H9 (cell line): ENCODE results near the gene SCN1B. TPM values are rescaled to one million over a fixed set of nuclear protein-coding genes. Genes with fewer than 3 reads are reported as not detected.

Experiments
- DNase-seq: peaks from one replicate; pipeline ENCODE4 v3.0.0-alpha.2; 2017
- H2AFZ ChIP-seq: one replicate; pipeline ENCODE4 v1.6.1; 2013; ENCODE audit warnings: mild to moderate bottlenecking, low read length, control low read depth, moderate library complexity
- H2AK5ac ChIP-seq: 2 replicates; pipeline ENCODE4 v1.6.1; 2013; ENCODE audit warnings: low read length, control low read depth, mixed read lengths; ENCODE audit not compliant: insufficient read length
- H2BK120ac ChIP-seq: one replicate; pipeline ENCODE4 v1.6.1; 2013; ENCODE audit warnings: low read depth, mild to moderate bottlenecking, low read length, control low read depth, inconsistent platforms; ENCODE audit not compliant: poor library complexity, severe bottlenecking
- H2BK12ac ChIP-seq: 2 replicates; pipeline ENCODE4 v1.6.1; 2013; ENCODE audit warnings: low read length, control low read depth, mixed read lengths, low read depth; ENCODE audit not compliant: insufficient read length
- H2BK15ac ChIP-seq: 2 replicates; pipeline ENCODE4 v1.6.1; 2013; ENCODE audit warnings: low read depth, low read length, control low read depth
- H2BK20ac ChIP-seq: one replicate; pipeline ENCODE4 v1.6.1; 2013; ENCODE audit warnings: low read depth, mild to moderate bottlenecking, low read length, control low read depth, inconsistent platforms; ENCODE audit not compliant: poor library complexity, severe bottlenecking
- H2BK5ac ChIP-seq: 2 replicates; pipeline ENCODE4 v1.6.1; 2013; ENCODE audit warnings: low read length, control low read depth, mixed read lengths; ENCODE audit not compliant: insufficient read length
- H3K14ac ChIP-seq: 2 replicates; pipeline ENCODE4 v1.6.1; 2013; ENCODE audit warnings: low read length, control low read depth; ENCODE audit not compliant: insufficient read depth
- H3K18ac ChIP-seq: 2 replicates; pipeline ENCODE4 v1.6.1; 2013; ENCODE audit warnings: low read depth, mild to moderate bottlenecking, mixed read lengths, low read length, control low read depth; ENCODE audit not compliant: insufficient read length
- H3K23ac ChIP-seq: 2 replicates; pipeline ENCODE4 v1.6.1; 2013; ENCODE audit warnings: low read length, control low read depth, mixed read lengths, low read depth; ENCODE audit not compliant: insufficient read length
- H3K23me2 ChIP-seq: 2 replicates; pipeline ENCODE4 v1.6.1; 2013; ENCODE audit warnings: low read depth, mild to moderate bottlenecking, mixed read lengths, low read length, control low read depth; ENCODE audit not compliant: insufficient read length, poor library complexity, severe bottlenecking
- H3K27ac ChIP-seq: 2 replicates; pipeline ENCODE4 v1.5.1; 2013; ENCODE audit warnings: low read length, control low read depth, mixed read lengths, low read depth; ENCODE audit not compliant: insufficient read length
- H3K27me3 ChIP-seq: 2 replicates; pipeline ENCODE4 v1.6.1; 2013; ENCODE audit warnings: low read length, control low read depth, inconsistent platforms; ENCODE audit not compliant: insufficient read depth
- H3K4ac ChIP-seq: 2 replicates; pipeline ENCODE4 v1.6.1; 2013; ENCODE audit warnings: low read depth, mild to moderate bottlenecking, control low read depth, inconsistent platforms, low read length, moderate library complexity
- H3K4me1 ChIP-seq: 2 replicates; pipeline ENCODE4 v1.6.1; 2013; ENCODE audit warnings: low read length, control low read depth, inconsistent platforms; ENCODE audit not compliant: insufficient read depth
- H3K4me2 ChIP-seq: 2 replicates; pipeline ENCODE4 v1.6.1; 2013; ENCODE audit warnings: low read length, control low read depth, mixed read lengths; ENCODE audit not compliant: insufficient read length, insufficient read depth
- H3K56ac ChIP-seq: 2 replicates; pipeline ENCODE4 v1.6.1; 2013; ENCODE audit warnings: low read depth, mild to moderate bottlenecking, mixed read lengths, low read length, control low read depth; ENCODE audit not compliant: insufficient read length
- H3K79me1 ChIP-seq: 2 replicates; pipeline ENCODE4 v1.6.1; 2013; ENCODE audit warnings: low read depth, mild to moderate bottlenecking, moderate library complexity, low read length, control low read depth, inconsistent platforms; ENCODE audit not compliant: insufficient read depth, poor library complexity, severe bottlenecking
- H3K79me2 ChIP-seq: 2 replicates; pipeline ENCODE4 v1.6.1; 2013; ENCODE audit warnings: low read length, control low read depth, inconsistent platforms; ENCODE audit not compliant: insufficient read depth
- H3K9ac ChIP-seq: 2 replicates; pipeline ENCODE4 v1.6.1; 2013; ENCODE audit warnings: low read length, control low read depth, mixed read lengths; ENCODE audit not compliant: insufficient read length; ENCODE audit errors: extremely low read depth
- H3K9me3 ChIP-seq: one replicate; pipeline ENCODE4 v1.6.1; 2013; ENCODE audit warnings: low read depth, low read length, inconsistent platforms; ENCODE audit not compliant: control insufficient read depth
- H3T11ph ChIP-seq: one replicate; pipeline ENCODE4 v1.6.1; 2013; ENCODE audit warnings: mild to moderate bottlenecking, low read length, control low read depth, inconsistent platforms
- H4K20me1 ChIP-seq: one replicate; pipeline ENCODE4 v1.6.1; 2013; ENCODE audit not compliant: control insufficient read depth, insufficient read length, insufficient read depth
- H4K5ac ChIP-seq: 2 replicates; pipeline ENCODE4 v1.6.1; 2013; ENCODE audit warnings: low read depth, mild to moderate bottlenecking, mixed read lengths, low read length, control low read depth; ENCODE audit not compliant: insufficient read length
- H4K8ac ChIP-seq: replicated peaks from 2 replicates; pipeline ENCODE4 v1.6.1; 2013; ENCODE audit warnings: low read length, control low read depth, mixed read lengths, low read depth; ENCODE audit not compliant: insufficient read length
- H4K91ac ChIP-seq: 2 replicates; pipeline ENCODE4 v1.6.1; 2013; ENCODE audit warnings: low read depth, mild to moderate bottlenecking, moderate library complexity, mixed read lengths, low read length, control low read depth; ENCODE audit not compliant: insufficient read length
- H3K27ac Mint-ChIP-seq, 3 experiments: 2 replicates in 2 of 3; 3 replicates in 1 of 3; pipeline ENCODE4 v1.8.0; 2020 to 2021; ENCODE audit warnings: mixed read lengths in 3 of 3, mild to moderate bottlenecking in 1 of 3, moderate library complexity in 1 of 3
- H3K27me3 Mint-ChIP-seq: 2 replicates; pipeline ENCODE4 v1.8.0; 2021; ENCODE audit warnings: low read depth, mild to moderate bottlenecking, moderate library complexity, mixed read lengths
- H3K36me3 Mint-ChIP-seq, 3 experiments: 2 replicates in 2 of 3; 3 replicates in 1 of 3; pipeline ENCODE4 v1.8.0; 2020 to 2021; ENCODE audit warnings: low read depth in 3 of 3, mixed read lengths in 3 of 3; ENCODE audit not compliant: insufficient read depth in 1 of 3
- H3K4me1 Mint-ChIP-seq, 2 experiments: 2 replicates each; pipeline ENCODE4 v1.8.0; 2020; ENCODE audit warnings: mixed read lengths in 2 of 2
- H3K4me3 Mint-ChIP-seq, 2 experiments: 2 replicates in 1 of 2; 3 replicates in 1 of 2; pipeline ENCODE4 v1.8.0; 2020 to 2021; ENCODE audit warnings: mild to moderate bottlenecking in 2 of 2, mixed read lengths in 2 of 2, moderate library complexity in 1 of 2
- H3K9me3 Mint-ChIP-seq, 2 experiments: 2 replicates in 1 of 2; 3 replicates in 1 of 2; pipeline ENCODE4 v1.8.0; 2020; ENCODE audit warnings: mild to moderate bottlenecking in 2 of 2, mixed read lengths in 2 of 2, moderate library complexity in 1 of 2
- WGBS: extraction: QIAGEN DNeasy Blood & Tissue Kit; methylation state at CpG from one replicate; pipeline ENCODE4 v1.1.7; 2013; ENCODE audit warnings: missing lambda C conversion rate, low lambda C conversion rate, mixed read lengths; ENCODE audit not compliant: insufficient read length; ENCODE audit errors: extremely low coverage; 5-methylcytosine and 5-hydroxymethylcytosine counted together
- total RNA-seq: library from RNA; stranded (reverse); gene quantifications from 2 replicates; pipeline ENCODE4 v1.2.1, GENCODE V29; 2021
- TF ChIP-seq, protein P1 (sequence below): fragments of 200-600 bp; sonication (generic); conservative IDR thresholded peaks from 3 replicates; pipeline ENCODE4 v1.8.0; 2021; ENCODE audit warnings: antibody characterized with exemption, mild to moderate bottlenecking

SCN1B gene
- total RNA-seq, 1 experiment from 2014 or later = 3.8 TPM

DNA sequence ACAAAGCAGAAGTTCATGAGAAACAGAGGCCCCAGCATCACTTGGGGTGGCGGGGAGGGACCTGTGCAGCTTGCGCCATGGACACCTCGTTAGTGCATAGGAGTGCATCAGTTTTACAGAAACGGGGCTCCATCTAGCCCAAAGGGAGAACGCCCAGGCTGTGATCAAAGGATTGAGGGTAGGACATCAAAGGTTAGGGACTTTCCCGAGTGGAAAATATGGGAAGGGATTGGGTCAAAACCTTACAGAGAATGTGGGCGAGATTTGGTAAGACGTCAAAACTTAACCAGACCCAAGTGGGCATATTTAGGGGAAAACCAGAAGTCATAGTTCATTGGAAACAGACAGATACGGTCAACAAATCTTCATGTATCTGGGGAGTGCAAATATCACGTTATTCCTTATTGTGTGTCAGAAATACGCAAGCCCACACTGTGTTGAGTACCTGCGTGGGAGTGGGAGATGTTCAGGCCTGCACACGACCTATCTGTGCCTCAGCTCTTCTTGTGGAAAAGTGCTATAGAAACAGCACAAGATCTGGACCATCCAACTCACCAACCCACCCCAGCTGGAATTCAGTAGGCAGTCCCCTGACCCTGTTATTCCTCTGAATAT, 39.6 kb upstream of the SCN1B start:
- H3K14ac ChIP-seq = no peak overlapping the region
- H3K18ac ChIP-seq = no peak overlapping the region
- Mint-ChIP-seq H3K27me3 (no peaks in the 10 kb centered on the region; the same call in 1 of the 2 replicates), H3K9me3 (peaks cover 0 to 5% of the 10 kb centered on the region in 2 experiments; a peak in 2 of 5 replicates), H3K27ac (no peak overlapping the region), H3K4me3 (no peak overlapping the region), H3K4me1 (peaks cover 8 to 9% of the 10 kb centered on the region in 2 experiments), H3K36me3 (peaks cover 0 to 5% (median 0%) of the 10 kb centered on the region in 3 experiments; a peak in 3 of 7 replicates)
- H2AFZ ChIP-seq = no peak overlapping the region
- no peaks in the 10 kb centered on the region for H3K23me2 ChIP-seq
- no peaks in the 10 kb centered on the region for H3K79me1 ChIP-seq
- H3K23ac ChIP-seq = no peak overlapping the region
- no peak overlapping the region for H2BK5ac ChIP-seq
- H3K9ac ChIP-seq = no peak overlapping the region
- H3T11ph ChIP-seq = no peak overlapping the region
- H2BK120ac ChIP-seq = no peak overlapping the region
- no peak overlapping the region for H4K8ac ChIP-seq
- no peak overlapping the region for H3K4ac ChIP-seq
- H4K20me1 ChIP-seq = no peaks in the 10 kb centered on the region
- H2AK5ac ChIP-seq = no peak overlapping the region
- H3K56ac ChIP-seq = no peak overlapping the region
- no peak for DNase-seq
- no CpG with 5 or more reads among the region's 13 CpGs for WGBS
- no peaks in the 10 kb centered on the region for H3K9me3 ChIP-seq
- H3K27ac ChIP-seq = no peak overlapping the region
- H4K91ac ChIP-seq = peak overlapping the region; percentile 63
- H2BK20ac ChIP-seq = no peak overlapping the region
- no peak overlapping the region for H3K4me2 ChIP-seq
- H3K79me2 ChIP-seq = no peaks in the 10 kb centered on the region
- no peaks in the 10 kb centered on the region for H3K27me3 ChIP-seq
- TF ChIP-seq, protein P1, sequence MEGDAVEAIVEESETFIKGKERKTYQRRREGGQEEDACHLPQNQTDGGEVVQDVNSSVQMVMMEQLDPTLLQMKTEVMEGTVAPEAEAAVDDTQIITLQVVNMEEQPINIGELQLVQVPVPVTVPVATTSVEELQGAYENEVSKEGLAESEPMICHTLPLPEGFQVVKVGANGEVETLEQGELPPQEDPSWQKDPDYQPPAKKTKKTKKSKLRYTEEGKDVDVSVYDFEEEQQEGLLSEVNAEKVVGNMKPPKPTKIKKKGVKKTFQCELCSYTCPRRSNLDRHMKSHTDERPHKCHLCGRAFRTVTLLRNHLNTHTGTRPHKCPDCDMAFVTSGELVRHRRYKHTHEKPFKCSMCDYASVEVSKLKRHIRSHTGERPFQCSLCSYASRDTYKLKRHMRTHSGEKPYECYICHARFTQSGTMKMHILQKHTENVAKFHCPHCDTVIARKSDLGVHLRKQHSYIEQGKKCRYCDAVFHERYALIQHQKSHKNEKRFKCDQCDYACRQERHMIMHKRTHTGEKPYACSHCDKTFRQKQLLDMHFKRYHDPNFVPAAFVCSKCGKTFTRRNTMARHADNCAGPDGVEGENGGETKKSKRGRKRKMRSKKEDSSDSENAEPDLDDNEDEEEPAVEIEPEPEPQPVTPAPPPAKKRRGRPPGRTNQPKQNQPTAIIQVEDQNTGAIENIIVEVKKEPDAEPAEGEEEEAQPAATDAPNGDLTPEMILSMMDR = no peak
- H2BK15ac ChIP-seq = no peak overlapping the region
- H3K4me1 ChIP-seq = peaks cover 3% of the 10 kb centered on the region; the same call in 1 of the 2 replicates
- no peak overlapping the region for H2BK12ac ChIP-seq
- H4K5ac ChIP-seq = no peak overlapping the region
